IPS DF 6.9 (cell line): ENCODE results near the gene PTPN20.

Source experiments
- DNase-seq: peaks from one replicate; pipeline ENCODE4 v3.0.0-alpha.2; 2013; ENCODE audit warnings: low read depth, low spot score
- H3K27ac ChIP-seq: one replicate; pipeline ENCODE4 v1.5.1; 2013; ENCODE audit warnings: low read length, control low read depth
- H3K27me3 ChIP-seq: 2 replicates; pipeline ENCODE4 v1.6.1; 2013; ENCODE audit warnings: mild to moderate bottlenecking, low read length; ENCODE audit not compliant: control insufficient read depth, insufficient read depth
- H3K36me3 ChIP-seq: 2 replicates; pipeline ENCODE4 v1.6.1; 2013; ENCODE audit warnings: low read length; ENCODE audit not compliant: control insufficient read depth, insufficient read depth
- H3K4me1 ChIP-seq: 2 replicates; pipeline ENCODE4 v1.6.1; 2013; ENCODE audit warnings: low read length; ENCODE audit not compliant: control insufficient read depth, insufficient read depth
- H3K4me3 ChIP-seq: 2 replicates; pipeline ENCODE4 v1.5.1; 2013; ENCODE audit warnings: mild to moderate bottlenecking, low read length
- H3K9me3 ChIP-seq: 2 replicates; pipeline ENCODE4 v1.6.1; 2013; ENCODE audit warnings: low read length, inconsistent platforms; ENCODE audit not compliant: control insufficient read depth, insufficient read depth
- WGBS: extraction: QIAGEN DNeasy Blood & Tissue Kit; methylation state at CpG from one replicate; pipeline ENCODE4 v1.1.7; 2013; ENCODE audit warnings: mixed read lengths, missing lambda C conversion rate; ENCODE audit not compliant: insufficient read length, insufficient coverage; 5-methylcytosine and 5-hydroxymethylcytosine counted together

Gene PTPN20

DNA sequence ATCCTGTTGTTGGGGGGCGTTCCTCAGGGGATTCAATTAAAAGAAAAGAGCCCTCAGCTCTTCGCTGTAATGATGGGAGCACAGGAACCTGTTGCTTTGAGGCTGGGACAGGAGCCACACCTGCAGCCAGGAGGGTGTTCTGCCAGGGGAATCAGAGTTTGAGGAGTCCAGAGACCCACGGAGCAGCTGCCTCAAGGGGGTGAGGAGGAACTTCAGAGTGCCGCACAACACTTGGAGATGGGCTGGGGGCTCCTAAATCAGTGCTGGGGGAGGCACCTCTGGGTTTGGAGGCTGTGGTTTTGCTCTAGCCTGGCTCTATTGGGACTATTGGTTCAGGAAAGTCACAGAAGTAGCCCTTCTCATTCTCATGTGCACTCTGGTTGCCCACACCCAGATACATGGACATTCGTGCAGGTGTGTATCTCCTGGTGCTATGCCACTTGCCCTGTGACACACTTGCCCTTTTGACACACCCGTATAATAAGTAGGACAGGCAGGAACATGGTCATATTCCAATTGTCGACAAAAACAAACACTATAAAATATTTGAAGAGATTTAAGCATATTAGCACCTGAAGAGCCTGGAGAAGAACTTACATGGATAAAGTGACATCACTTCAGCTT lies 98.1 kb downstream of the PTPN20 start:
- Histone ChIP-seq H3K36me3 (no peaks in the 10 kb centered on the region), H3K4me1 (no peaks in the 10 kb centered on the region), H3K9me3 (no peaks in the 10 kb centered on the region), H3K27ac (no peak overlapping the region), H3K4me3 (no peak overlapping the region), H3K27me3 (no peaks in the 10 kb centered on the region)
- no CpG with 5 or more reads among the region's 7 CpGs for WGBS
- no peak for DNase-seq

DNA sequence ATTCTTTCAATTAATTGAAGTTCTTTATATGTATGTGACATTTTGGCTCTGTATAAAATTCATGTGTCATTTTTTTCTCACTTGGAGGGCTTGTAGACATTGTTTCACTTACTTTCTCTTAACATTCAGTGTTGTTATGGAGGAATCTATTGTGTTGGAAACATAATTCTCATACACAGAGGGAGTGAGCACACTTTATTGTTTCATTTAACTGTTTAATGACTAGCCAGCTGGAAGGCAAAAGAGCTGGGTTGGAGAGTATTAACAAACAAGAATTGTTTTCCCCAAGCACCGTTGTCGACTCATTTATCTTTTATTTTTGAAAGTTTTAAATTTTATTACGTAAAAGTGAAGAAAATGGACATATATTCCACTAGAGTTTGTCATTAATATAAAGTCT lies 98.8 kb downstream of the PTPN20 start:
- H3K4me3 ChIP-seq: no peak overlapping the region
- no CpG with 5 or more reads among the region's 3 CpGs for WGBS
- no peak for DNase-seq
- no peaks in the 10 kb centered on the region for H3K4me1 ChIP-seq
- no peaks in the 10 kb centered on the region for H3K36me3 ChIP-seq
- no peaks in the 10 kb centered on the region for H3K9me3 ChIP-seq
- no peak overlapping the region for H3K27ac ChIP-seq
- H3K27me3 ChIP-seq: no peaks in the 10 kb centered on the region

DNA sequence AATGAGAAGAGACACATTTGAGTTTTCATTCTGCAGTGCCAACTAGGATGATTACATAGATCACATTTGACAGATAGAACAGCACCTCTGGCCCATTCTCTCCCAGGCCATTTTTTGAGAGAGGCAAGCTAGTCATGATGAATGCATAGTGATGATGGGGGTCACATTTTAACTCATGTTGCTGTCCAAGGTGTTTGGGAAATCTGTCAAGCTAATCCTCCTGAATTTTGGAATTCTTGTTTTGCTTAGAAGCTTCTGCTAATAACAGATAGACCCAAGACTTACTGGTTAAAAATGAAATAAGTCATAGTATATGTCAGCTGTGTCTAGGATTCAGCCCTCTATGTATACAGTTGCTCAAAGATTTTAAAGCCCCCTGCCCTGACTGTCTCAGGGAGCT lies 101.0 kb downstream of the PTPN20 start:
- H3K36me3 ChIP-seq: no peaks in the 10 kb centered on the region
- H3K9me3 ChIP-seq: no peaks in the 10 kb centered on the region
- no peak overlapping the region for H3K4me3 ChIP-seq
- no peaks in the 10 kb centered on the region for H3K4me1 ChIP-seq
- no peaks in the 10 kb centered on the region for H3K27me3 ChIP-seq
- no peak for DNase-seq
- no peak overlapping the region for H3K27ac ChIP-seq

DNA sequence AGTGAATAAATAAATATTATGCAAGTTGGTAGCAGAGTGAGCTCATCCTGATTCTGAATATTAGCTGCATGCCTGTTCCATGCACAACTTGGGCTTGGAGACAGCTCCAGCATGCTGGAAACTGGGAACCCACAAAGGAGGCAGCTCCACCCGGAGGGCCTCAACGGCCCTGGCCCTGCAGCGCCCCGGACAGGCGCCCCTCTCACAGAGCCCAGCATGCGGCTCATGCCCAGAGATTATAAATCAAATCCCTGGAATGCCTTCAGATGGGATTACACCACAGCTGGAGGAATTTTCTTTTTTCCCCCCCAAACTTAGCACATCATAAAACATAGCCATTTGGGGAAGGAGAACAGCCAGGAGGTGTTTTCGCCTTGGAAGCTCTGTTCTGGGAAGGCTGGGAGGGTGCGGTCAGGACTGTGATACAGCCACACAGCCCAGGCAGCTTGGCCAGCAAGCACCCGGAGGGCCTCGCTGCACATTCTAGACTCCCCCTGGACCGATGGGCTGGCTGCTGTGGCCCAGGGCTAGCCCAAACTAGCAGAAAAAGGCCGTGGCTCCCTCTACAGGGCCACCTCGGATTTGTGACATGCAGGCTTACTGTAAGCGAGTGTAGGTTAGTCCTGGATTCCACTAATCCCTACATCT lies 102.4 kb downstream of the PTPN20 start:
- no CpG with 5 or more reads among the region's 14 CpGs for WGBS
- no peaks in the 10 kb centered on the region for H3K27me3 ChIP-seq

DNA sequence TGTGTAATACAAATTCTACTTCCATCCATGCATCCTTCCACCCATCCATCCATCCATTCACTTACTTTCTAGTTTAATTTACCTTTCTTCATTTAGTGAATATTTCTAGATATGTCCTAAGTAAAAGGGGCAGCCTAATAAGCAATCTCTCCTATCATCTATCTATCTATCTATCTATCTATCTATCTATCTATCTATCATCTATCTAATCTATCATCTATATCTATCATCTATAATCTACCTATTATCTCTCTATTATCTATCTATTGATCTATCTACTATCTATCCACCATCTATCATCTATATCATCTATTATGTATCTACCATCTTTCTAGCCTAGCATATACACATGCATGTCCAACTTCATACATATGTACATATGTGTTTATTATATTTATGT lies 104.2 kb downstream of the PTPN20 start:
- Histone ChIP-seq H3K4me1 (no peaks in the 10 kb centered on the region), H3K4me3 (no peak overlapping the region), H3K9me3 (no peaks in the 10 kb centered on the region), H3K27ac (no peak overlapping the region), H3K27me3 (no peaks in the 10 kb centered on the region), H3K36me3 (no peaks in the 10 kb centered on the region)
- no peak for DNase-seq

More for the DNA sequence above, 102.4 kb downstream of the PTPN20 start:
- no peaks in the 10 kb centered on the region for H3K9me3 ChIP-seq
- no peak for DNase-seq
- no peak overlapping the region for H3K4me3 ChIP-seq
- H3K27ac ChIP-seq: no peak overlapping the region
- H3K36me3 ChIP-seq: no peaks in the 10 kb centered on the region
- H3K4me1 ChIP-seq: no peaks in the 10 kb centered on the region

DNA sequence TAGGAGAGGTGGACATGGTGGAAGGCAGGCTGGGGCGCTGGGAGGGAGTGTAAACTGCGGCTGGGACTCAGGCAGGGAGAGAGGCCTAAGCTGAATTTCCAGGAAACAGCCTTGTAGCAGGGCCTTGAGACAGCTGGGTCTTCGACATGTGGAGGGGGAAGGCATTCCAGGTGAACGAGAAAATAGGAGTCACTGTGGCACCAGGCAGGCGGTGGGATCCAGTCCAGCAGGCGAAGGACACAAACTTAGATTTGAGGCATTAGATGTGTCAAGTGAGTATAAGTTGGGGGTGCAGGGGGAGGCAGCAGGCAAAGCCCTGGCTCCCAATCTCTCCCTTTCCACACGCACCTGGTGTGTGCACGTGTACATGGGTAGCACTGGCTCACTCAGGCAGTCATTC lies 105.3 kb downstream of the PTPN20 start:
- H3K9me3 ChIP-seq: no peaks in the 10 kb centered on the region
- no peaks in the 10 kb centered on the region for H3K36me3 ChIP-seq
- no peaks in the 10 kb centered on the region for H3K4me1 ChIP-seq
- H3K4me3 ChIP-seq: no peak overlapping the region
- no peak overlapping the region for H3K27ac ChIP-seq
- no peak for DNase-seq
- WGBS: no CpG with 5 or more reads among the region's 8 CpGs
- H3K27me3 ChIP-seq: no peaks in the 10 kb centered on the region

DNA sequence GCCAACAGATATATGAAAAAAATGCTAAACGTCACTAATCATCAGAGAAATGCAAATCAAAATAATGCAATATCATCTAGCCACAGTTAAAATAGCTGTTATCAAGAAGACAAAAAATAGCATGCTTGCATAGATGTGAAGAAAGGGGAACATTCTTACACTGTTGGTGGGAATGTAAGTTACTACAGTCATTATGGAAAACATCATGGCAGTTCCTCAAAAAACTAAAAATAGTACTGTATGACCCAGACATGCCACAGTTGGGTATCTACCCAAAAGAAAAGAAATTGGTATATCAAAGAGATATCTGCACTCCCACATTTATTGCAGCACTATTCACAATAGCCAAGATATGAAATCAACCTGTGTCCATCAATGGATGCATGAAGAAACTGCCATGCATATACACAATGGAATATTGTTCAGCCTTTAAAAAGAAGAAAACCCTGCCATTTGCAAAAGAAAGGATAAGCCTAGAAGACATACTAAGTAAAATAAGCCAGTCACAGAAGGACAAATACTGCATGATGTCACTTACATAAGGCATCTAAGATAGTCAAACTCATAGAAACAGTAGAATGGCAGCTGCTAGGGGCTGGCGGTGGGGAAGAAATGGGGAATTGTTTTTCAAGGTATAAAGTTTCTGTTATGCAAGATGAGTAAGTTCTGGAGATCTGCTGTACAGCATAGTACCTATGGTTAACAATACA lies 107.0 kb downstream of the PTPN20 start:
- no peak for DNase-seq
- H3K36me3 ChIP-seq: no peaks in the 10 kb centered on the region
- WGBS: no CpG with 5 or more reads among the region's 2 CpGs
- H3K9me3 ChIP-seq: no peaks in the 10 kb centered on the region
- H3K27ac ChIP-seq: no peak overlapping the region
- H3K4me3 ChIP-seq: no peak overlapping the region
- H3K27me3 ChIP-seq: no peaks in the 10 kb centered on the region
- H3K4me1 ChIP-seq: no peaks in the 10 kb centered on the region

DNA sequence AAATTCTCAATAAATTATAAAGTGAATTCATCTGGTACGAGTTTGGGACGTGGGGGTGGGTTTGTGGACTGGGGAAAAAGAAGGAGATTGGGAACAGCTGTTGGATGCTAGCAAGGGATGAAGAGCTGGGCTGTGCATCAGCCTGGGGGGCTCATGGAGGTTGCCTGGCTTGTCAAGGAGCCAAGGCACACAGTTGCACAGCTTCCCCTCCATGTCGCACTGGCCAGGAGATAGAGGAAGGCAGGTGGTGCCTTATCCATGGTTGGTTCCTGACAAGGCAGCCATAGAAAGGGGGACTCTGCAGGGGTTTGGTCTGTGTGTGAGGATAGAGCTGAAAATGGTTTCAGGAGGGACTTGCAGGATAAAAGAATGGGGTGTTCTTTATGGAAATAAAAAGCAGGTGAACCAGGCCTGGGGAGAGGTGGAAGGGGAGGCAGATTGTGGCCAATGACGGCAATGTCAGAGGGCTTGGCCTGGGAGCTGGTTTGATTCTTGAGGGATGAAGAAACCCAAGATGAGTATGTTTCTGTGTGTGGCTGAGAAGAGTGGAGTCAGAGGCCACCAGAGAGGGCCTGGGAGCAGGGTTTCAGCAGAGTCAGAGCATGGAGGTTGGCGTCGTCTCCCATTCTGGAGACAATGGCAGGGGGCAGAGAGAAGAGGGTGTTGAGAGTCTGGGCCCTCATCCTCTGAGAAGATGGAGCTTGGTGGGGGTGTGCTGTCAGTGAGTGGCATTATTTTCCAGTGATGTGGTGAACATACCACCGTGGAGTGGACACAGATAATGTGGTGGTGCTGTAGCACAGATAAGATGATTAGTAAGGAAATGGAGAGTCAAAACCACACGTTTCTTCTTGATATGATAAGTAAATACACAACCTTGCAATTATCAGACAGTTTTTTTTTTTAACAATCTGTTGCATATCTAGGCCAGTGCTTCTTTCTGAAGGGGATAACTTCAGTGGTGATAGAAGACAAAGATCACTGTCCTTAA lies 108.2 kb downstream of the PTPN20 start:
- no peak overlapping the region for H3K27ac ChIP-seq
- H3K4me3 ChIP-seq: no peak overlapping the region
- H3K36me3 ChIP-seq: no peaks in the 10 kb centered on the region
- H3K9me3 ChIP-seq: no peaks in the 10 kb centered on the region
- no peaks in the 10 kb centered on the region for H3K4me1 ChIP-seq
- no peak for DNase-seq
- 100% methylated on average over 2 of the region's 8 CpGs for WGBS
- no peaks in the 10 kb centered on the region for H3K27me3 ChIP-seq

DNA sequence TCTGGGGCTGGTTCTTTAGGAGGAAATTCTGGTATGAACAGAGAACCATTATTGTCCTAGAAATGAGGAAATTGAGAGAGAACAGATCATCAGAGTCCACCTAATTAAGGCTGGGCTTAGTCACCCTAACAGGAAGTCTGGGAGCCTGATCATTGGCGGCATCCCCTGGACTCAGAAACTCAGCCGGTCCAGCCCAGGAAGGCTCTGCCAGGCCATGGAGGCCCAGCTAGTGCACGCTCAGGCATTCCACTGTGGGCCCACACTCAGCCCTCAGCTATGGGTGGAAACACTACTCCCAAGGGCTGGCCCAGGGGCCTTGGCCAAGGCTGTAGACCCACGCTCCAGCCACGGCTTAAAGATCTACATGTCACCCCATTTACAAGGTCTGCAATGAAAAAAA lies 109.2 kb downstream of the PTPN20 start:
- DNase-seq: no peak
- H3K27ac ChIP-seq: no peak overlapping the region
- no peaks in the 10 kb centered on the region for H3K4me1 ChIP-seq
- H3K36me3 ChIP-seq: no peaks in the 10 kb centered on the region
- no peak overlapping the region for H3K4me3 ChIP-seq
- no peaks in the 10 kb centered on the region for H3K27me3 ChIP-seq
- WGBS: no CpG with 5 or more reads among the region's 5 CpGs
- no peaks in the 10 kb centered on the region for H3K9me3 ChIP-seq

DNA sequence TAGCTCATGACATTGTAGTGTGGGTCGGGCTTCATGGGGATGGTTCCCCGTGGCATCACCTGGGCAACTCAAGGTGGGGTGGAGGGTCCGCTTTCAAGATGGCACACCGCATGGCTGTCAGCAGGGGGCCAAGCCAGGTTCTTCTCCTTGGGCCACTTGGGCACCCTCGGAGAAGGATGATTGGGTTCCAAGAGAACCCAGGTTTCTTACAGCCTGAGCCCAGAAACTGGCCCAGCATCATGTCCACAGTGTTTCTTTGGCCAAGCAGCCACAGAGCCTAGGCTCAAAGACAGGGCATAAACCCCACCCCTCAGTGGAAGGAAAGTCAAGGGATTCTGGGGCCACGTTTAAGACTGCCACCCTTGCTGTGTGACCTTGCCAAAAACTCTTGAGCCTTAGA lies 110.6 kb downstream of the PTPN20 start:
- DNase-seq: no peak

More for the DNA sequence above, 110.6 kb downstream of the PTPN20 start:
- no peak overlapping the region for H3K4me3 ChIP-seq
- H3K4me1 ChIP-seq: no peaks in the 10 kb centered on the region
- no peaks in the 10 kb centered on the region for H3K36me3 ChIP-seq
- no CpG with 5 or more reads among the region's 6 CpGs for WGBS
- no peaks in the 10 kb centered on the region for H3K27me3 ChIP-seq
- H3K9me3 ChIP-seq: no peaks in the 10 kb centered on the region
- H3K27ac ChIP-seq: no peak overlapping the region
